ENCODE data around the gene AUNIP.

GRCh38 chr1:25832336-25833037 is 26.8 kb downstream of the AUNIP start:
- no peak for TF ChIP-seq CTCF (conservative IDR thresholded peaks at IDR 0.05 in 1 of 2, IDR thresholded peaks at IDR 0.05 in 1 of 2; ENCODE audit: extremely low read depth in 1 of 2, insufficient read depth in 1 of 2, low read depth in 1 of 2, low read length in 2 of 2)
- TF ChIP-seq EZH2 (IDR thresholded peaks at IDR 0.05; ENCODE audit: borderline replicate concordance, low read length): no peak
